HG02870 (cell line): ENCODE data around the gene BARX1.
"Not testable (repeated sequence)": the region's sequence is repeated elsewhere in the genome, so short reads cannot be mapped to it uniquely, and the experiment has no call there.

ENCODE experiments used
- ATAC-seq: cut with Tn5 transposase; IDR thresholded peaks from one replicate; pipeline ENCODE4 v1.9.1; 2021; ENCODE audit warnings: mild to moderate bottlenecking, moderate library complexity; ENCODE audit not compliant: unreplicated experiment

The BARX1 gene

GRCh38 chr9:93967020-93967803 is 12.1 kb upstream of the BARX1 start:
- ATAC-seq = no peak

GRCh38 chr9:93965830-93966577 is 10.8 kb upstream of the BARX1 start:
- no peak for ATAC-seq

- ATAC-seq = no peak
Measured at GRCh38 chr9:93964685-93965084, 9.5 kb upstream of the BARX1 start.

- ATAC-seq = no peak
Measured at GRCh38 chr9:93963969-93964368, 8.8 kb upstream of the BARX1 start.

GRCh38 chr9:93963489-93963888 is 8.3 kb upstream of the BARX1 start:
- not testable (repeated sequence) for ATAC-seq

- ATAC-seq = no peak
Measured at GRCh38 chr9:93962561-93963440, 7.6 kb upstream of the BARX1 start.

- ATAC-seq = no peak
Measured at GRCh38 chr9:93962017-93962416, 6.9 kb upstream of the BARX1 start.

- no peak for ATAC-seq
Measured at GRCh38 chr9:93960971-93961841, 6.1 kb upstream of the BARX1 start.

GRCh38 chr9:93960221-93960970 is 5.2 kb upstream of the BARX1 start:
- ATAC-seq = no peak

- ATAC-seq = no peak
Measured at GRCh38 chr9:93959739-93960154, 4.6 kb upstream of the BARX1 start.

GRCh38 chr9:93958819-93959682 is 3.9 kb upstream of the BARX1 start:
- ATAC-seq = no peak

- no peak for ATAC-seq
Measured at GRCh38 chr9:93958121-93958818, 3.1 kb upstream of the BARX1 start.

- no peak for ATAC-seq
Measured at GRCh38 chr9:93955981-93956784, 1.0 kb upstream of the BARX1 start.

- no peak for ATAC-seq
Measured at GRCh38 chr9:93954434-93955061, 607 bp downstream of the BARX1 start.

- no peak for ATAC-seq
Measured at GRCh38 chr9:93953496-93954433, 1.4 kb downstream of the BARX1 start.
